HEK293 (cell line): ENCODE results near the gene ALDH16A1.

Experiments used
- CTCF ChIA-PET: fragments of 350-600 bp; formaldehyde crosslinking; extraction: SDS; loops from one replicate; lab custom pipeline; 2021; ENCODE audit warnings: antibody characterized with exemption; lab: Yijun Ruan, JAX
- POLR2A ChIA-PET: fragments of 300-600 bp; formaldehyde crosslinking; extraction: SDS; loops from one replicate; lab custom pipeline; 2020; ENCODE audit warnings: antibody characterized with exemption, inconsistent platforms; lab: Yijun Ruan, JAX
- H3K27ac ChIP-seq: fragments of 200-500 bp; sonication (Bioruptor generic); 2 replicates; pipeline ENCODE4 v1.5.1; 2014; ENCODE audit warnings: low read depth, low read length, control low read depth, inconsistent platforms; ENCODE audit errors: extremely low read depth
- H3K36me3 ChIP-seq, 2 experiments: fragments of 200-500 bp in 1 of 2; sonication (Bioruptor generic) in 1 of 2; 1 replicate in 1 of 2; 2 replicates in 1 of 2; pipeline ENCODE4 v1.5.1; 2014 to 2017; ENCODE audit warnings: inconsistent platforms in 2 of 2, low read length in 2 of 2; ENCODE audit not compliant: control insufficient read depth in 2 of 2, insufficient read depth in 1 of 2
- H3K4me1 ChIP-seq: fragments of 200-500 bp; sonication (Bioruptor generic); 2 replicates; pipeline ENCODE4 v1.5.1; 2014; ENCODE audit warnings: mild to moderate bottlenecking, low read length, inconsistent platforms; ENCODE audit not compliant: control insufficient read depth, insufficient read depth
- H3K4me3 ChIP-seq: 2 replicates; pipeline ENCODE4 v1.5.1; 2011; ENCODE audit warnings: low read depth, mild to moderate bottlenecking, control low read depth, low read length, moderate library complexity
- H3K9me3 ChIP-seq: fragments of 200-500 bp; sonication (Bioruptor generic); 2 replicates; pipeline ENCODE4 v1.5.1; 2014; ENCODE audit warnings: low read depth, low read length, inconsistent platforms; ENCODE audit not compliant: control insufficient read depth, insufficient read depth
- BCL11A ChIP-seq: fragments of 450-650 bp; formaldehyde crosslinking; IDR thresholded peaks from 2 replicates; pipeline ENCODE4 v1.5.1; 2016; ENCODE audit warnings: low read depth, missing biosample characterization, missing genetic modification characterization
- BCL11B ChIP-seq: fragments of 450-650 bp; formaldehyde crosslinking; IDR thresholded peaks from 2 replicates; pipeline ENCODE4 v1.5.1; 2016; ENCODE audit warnings: low read depth, missing biosample characterization, missing genetic modification characterization
- GFI1B ChIP-seq: fragments of 450-650 bp; formaldehyde crosslinking; IDR thresholded peaks from 2 replicates; pipeline ENCODE4 v1.5.1; 2016; ENCODE audit warnings: missing biosample characterization, missing genetic modification characterization
- GLIS1 ChIP-seq: fragments of 450-650 bp; formaldehyde crosslinking; IDR thresholded peaks from 2 replicates; pipeline ENCODE4 v1.5.1; 2016; ENCODE audit warnings: missing biosample characterization, missing genetic modification characterization
- HOXA7 ChIP-seq: sonication (generic); formaldehyde crosslinking; IDR thresholded peaks from 2 replicates; pipeline ENCODE4 v1.8.1; 2022; ENCODE audit warnings: missing genetic modification reagents, borderline replicate concordance
- REPIN1 ChIP-seq: fragments of 450-650 bp; formaldehyde crosslinking; IDR thresholded peaks from 2 replicates; pipeline ENCODE4 v1.5.1; 2017; ENCODE audit warnings: missing biosample characterization, missing genetic modification characterization, low read depth
- SALL2 ChIP-seq: fragments of 450-650 bp; formaldehyde crosslinking; IDR thresholded peaks from 2 replicates; pipeline ENCODE4 v1.5.0; 2017; ENCODE audit warnings: missing biosample characterization, mild to moderate bottlenecking, missing genetic modification characterization, borderline replicate concordance
- SCRT2 ChIP-seq: fragments of 450-650 bp; formaldehyde crosslinking; IDR thresholded peaks from 2 replicates; pipeline ENCODE4 v1.5.1; 2016; ENCODE audit warnings: missing biosample characterization, missing genetic modification characterization
- SP2 ChIP-seq: fragments of 450-650 bp; formaldehyde crosslinking; IDR thresholded peaks from 2 replicates; pipeline ENCODE4 v1.5.1; 2016; ENCODE audit warnings: missing biosample characterization, missing genetic modification characterization
- YY1 ChIP-seq: fragments of 450-650 bp; formaldehyde crosslinking; IDR thresholded peaks from 2 replicates; pipeline ENCODE4 v1.5.1; 2018; ENCODE audit warnings: missing biosample characterization, missing genetic modification characterization
- ZBTB17 ChIP-seq: fragments of 450-650 bp; formaldehyde crosslinking; IDR thresholded peaks from 2 replicates; pipeline ENCODE4 v1.5.1; 2016; ENCODE audit warnings: missing biosample characterization, missing genetic modification characterization
- ZBTB48 ChIP-seq: fragments of 450-650 bp; formaldehyde crosslinking; IDR thresholded peaks from 2 replicates; pipeline ENCODE4 v1.5.1; 2016; ENCODE audit warnings: missing biosample characterization, missing genetic modification characterization
- ZBTB7A ChIP-seq: fragments of 450-650 bp; formaldehyde crosslinking; IDR thresholded peaks from 2 replicates; pipeline ENCODE4 v1.5.1; 2016; ENCODE audit warnings: low read depth, missing biosample characterization, missing genetic modification characterization
- ZFP41 ChIP-seq: fragments of 450-650 bp; formaldehyde crosslinking; IDR thresholded peaks from 2 replicates; pipeline ENCODE4 v1.5.1; 2016; ENCODE audit warnings: missing biosample characterization, missing genetic modification characterization, borderline replicate concordance
- ZNF221 ChIP-seq: fragments of 450-650 bp; formaldehyde crosslinking; IDR thresholded peaks from 2 replicates; pipeline ENCODE4 v1.5.1; 2017; ENCODE audit warnings: missing biosample characterization, missing genetic modification characterization, borderline replicate concordance
- ZNF239 ChIP-seq: fragments of 450-650 bp; formaldehyde crosslinking; IDR thresholded peaks from 2 replicates; pipeline ENCODE4 v1.5.1; 2016; ENCODE audit warnings: missing biosample characterization, missing genetic modification characterization
- ZNF266 ChIP-seq: fragments of 450-650 bp; formaldehyde crosslinking; IDR thresholded peaks from 2 replicates; pipeline ENCODE4 v1.5.1; 2016; ENCODE audit warnings: missing biosample characterization, missing genetic modification characterization, low read depth
- ZNF341 ChIP-seq: fragments of 450-650 bp; formaldehyde crosslinking; IDR thresholded peaks from 2 replicates; pipeline ENCODE4; 2016; ENCODE audit warnings: low read depth, missing biosample characterization, missing genetic modification characterization
- ZNF48 ChIP-seq: fragments of 450-650 bp; formaldehyde crosslinking; IDR thresholded peaks from 2 replicates; pipeline ENCODE4 v1.5.1; 2016; ENCODE audit warnings: missing biosample characterization, missing genetic modification characterization
- ZNF768 ChIP-seq: fragments of 450-650 bp; formaldehyde crosslinking; IDR thresholded peaks from 2 replicates; pipeline ENCODE4 v1.5.1; 2018; ENCODE audit warnings: missing biosample characterization, mild to moderate bottlenecking, missing genetic modification characterization
- ZNF830 ChIP-seq: fragments of 450-650 bp; IDR thresholded peaks from 2 replicates; pipeline ENCODE4 v1.5.0; 2018; ENCODE audit warnings: missing biosample characterization, missing genetic modification characterization, low read depth, mild to moderate bottlenecking, moderate library complexity
- ZSCAN23 ChIP-seq: fragments of 450-650 bp; formaldehyde crosslinking; IDR thresholded peaks from 2 replicates; pipeline ENCODE4 v1.5.1; 2016; ENCODE audit warnings: missing biosample characterization, missing genetic modification characterization
- TF ChIP-seq, protein P1 (sequence below): fragments of 450-650 bp; formaldehyde crosslinking; IDR thresholded peaks from 2 replicates; pipeline ENCODE4 v1.5.1; 2016; ENCODE audit warnings: missing biosample characterization, missing genetic modification characterization
- TF ChIP-seq, protein P2 (sequence below): fragments of 450-650 bp; formaldehyde crosslinking; optimal IDR thresholded peaks from 2 replicates; pipeline ENCODE3; 2016; ENCODE audit warnings: missing biosample characterization, mild to moderate bottlenecking, missing genetic modification characterization
- TF ChIP-seq, protein P3 (sequence below): fragments of 450-650 bp; formaldehyde crosslinking; IDR thresholded peaks from 2 replicates; pipeline ENCODE4 v1.5.1; 2016; ENCODE audit warnings: missing biosample characterization, missing genetic modification characterization
- TF ChIP-seq, protein P4 (sequence below): fragments of 450-650 bp; formaldehyde crosslinking; IDR thresholded peaks from 2 replicates; pipeline ENCODE4 v1.5.1; 2016; ENCODE audit warnings: missing biosample characterization, missing genetic modification characterization
- TF ChIP-seq, protein P5 (sequence below): fragments of 450-650 bp; IDR thresholded peaks from 2 replicates; pipeline ENCODE4 v1.5.1; 2018; ENCODE audit warnings: missing biosample characterization, mild to moderate bottlenecking, missing genetic modification characterization
- TF ChIP-seq, protein P6 (sequence below): fragments of 450-650 bp; formaldehyde crosslinking; IDR thresholded peaks from 2 replicates; pipeline ENCODE4 v1.5.1; 2016; ENCODE audit warnings: missing biosample characterization, missing genetic modification characterization

ALDH16A1 gene

DNA sequence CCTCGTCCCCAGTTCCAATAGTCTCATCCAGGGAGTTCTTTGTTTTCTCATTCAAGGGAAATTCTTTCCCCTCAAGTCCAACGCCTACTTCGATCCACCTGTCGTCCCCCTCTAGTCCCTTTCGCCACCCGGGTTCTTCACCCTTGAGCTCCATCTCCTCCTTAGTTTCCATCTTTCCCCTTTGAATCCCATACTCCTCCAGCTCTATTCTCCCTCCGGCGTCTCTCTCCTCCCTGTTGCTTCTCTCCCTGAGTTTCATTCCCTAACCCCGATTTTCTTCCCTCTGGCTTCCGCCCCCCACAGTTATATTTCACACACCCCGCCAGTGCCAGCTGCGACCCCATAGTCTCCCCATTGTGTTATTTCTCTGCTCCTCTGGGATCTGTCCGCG lies 11.1 kb upstream of the ALDH16A1 start (continued):
- TF ChIP-seq, protein P1, sequence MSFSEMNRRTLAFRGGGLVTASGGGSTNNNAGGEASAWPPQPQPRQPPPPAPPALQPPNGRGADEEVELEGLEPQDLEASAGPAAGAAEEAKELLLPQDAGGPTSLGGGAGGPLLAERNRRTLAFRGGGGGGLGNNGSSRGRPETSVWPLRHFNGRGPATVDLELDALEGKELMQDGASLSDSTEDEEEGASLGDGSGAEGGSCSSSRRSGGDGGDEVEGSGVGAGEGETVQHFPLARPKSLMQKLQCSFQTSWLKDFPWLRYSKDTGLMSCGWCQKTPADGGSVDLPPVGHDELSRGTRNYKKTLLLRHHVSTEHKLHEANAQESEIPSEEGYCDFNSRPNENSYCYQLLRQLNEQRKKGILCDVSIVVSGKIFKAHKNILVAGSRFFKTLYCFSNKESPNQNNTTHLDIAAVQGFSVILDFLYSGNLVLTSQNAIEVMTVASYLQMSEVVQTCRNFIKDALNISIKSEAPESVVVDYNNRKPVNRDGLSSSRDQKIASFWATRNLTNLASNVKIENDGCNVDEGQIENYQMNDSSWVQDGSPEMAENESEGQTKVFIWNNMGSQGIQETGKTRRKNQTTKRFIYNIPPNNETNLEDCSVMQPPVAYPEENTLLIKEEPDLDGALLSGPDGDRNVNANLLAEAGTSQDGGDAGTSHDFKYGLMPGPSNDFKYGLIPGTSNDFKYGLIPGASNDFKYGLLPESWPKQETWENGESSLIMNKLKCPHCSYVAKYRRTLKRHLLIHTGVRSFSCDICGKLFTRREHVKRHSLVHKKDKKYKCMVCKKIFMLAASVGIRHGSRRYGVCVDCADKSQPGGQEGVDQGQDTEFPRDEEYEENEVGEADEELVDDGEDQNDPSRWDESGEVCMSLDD (tag by site-specific recombination): 0 out of 2 replicates have a peak, but pooled peaks have one; percentile 35
- TF ChIP-seq, protein P2, sequence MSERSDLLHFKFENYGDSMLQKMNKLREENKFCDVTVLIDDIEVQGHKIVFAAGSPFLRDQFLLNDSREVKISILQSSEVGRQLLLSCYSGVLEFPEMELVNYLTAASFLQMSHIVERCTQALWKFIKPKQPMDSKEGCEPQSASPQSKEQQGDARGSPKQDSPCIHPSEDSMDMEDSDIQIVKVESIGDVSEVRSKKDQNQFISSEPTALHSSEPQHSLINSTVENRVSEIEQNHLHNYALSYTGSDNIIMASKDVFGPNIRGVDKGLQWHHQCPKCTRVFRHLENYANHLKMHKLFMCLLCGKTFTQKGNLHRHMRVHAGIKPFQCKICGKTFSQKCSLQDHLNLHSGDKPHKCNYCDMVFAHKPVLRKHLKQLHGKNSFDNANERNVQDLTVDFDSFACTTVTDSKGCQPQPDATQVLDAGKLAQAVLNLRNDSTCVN (tag by site-specific recombination): no peak
- TF ChIP-seq SP2 (tag by site-specific recombination): no peak
- TF ChIP-seq REPIN1 (tag by site-specific recombination): no peak
- TF ChIP-seq ZNF221 (tag by site-specific recombination): no peak

DNA sequence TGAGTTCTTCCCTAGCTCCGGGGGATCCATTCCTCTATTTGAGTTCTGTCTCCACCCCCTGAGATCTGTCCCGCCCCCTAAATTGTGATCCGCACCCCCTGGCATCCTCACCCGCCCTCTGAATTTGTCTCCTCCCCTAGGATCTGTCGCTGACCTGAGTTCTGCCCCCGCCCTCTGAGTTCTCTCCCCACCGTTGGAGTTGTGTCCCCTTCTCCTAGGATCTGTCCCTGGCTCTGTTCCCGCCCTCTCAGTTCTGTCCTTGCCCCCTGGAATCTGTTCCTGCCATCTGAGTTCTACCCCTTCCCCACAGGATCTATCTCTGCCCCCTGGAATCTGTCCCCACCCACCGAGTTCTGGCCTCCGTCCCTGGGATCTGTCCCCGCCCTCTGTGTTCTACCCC lies 10.7 kb upstream of the ALDH16A1 start:
- Histone ChIP-seq H3K9me3 (no peaks in the 10 kb centered on the region), H3K4me1 (peaks cover 7% of the 10 kb centered on the region), H3K36me3 (peaks cover 0 to 11% of the 10 kb centered on the region in 2 experiments; a peak in 2 of 3 replicates), H3K27ac (no peak overlapping the region), H3K4me3 (peak overlapping the region; percentile 14; the same call in 1 of the 2 replicates)
- ChIA-PET CTCF (interaction anchor here (0.8 to 2.3 kb wide), 12 partner anchors 9 to 239 kb away, joined by 3 to 59 read pairs (median 4); partner anchors contain the start of genes GFY and PIH1D1), POLR2A (interaction anchor here (0.7 to 2.3 kb wide), 9 partner anchors 10 to 79 kb away, joined by 3 to 28 read pairs (median 3); partner anchors contain the start of genes ALDH16A1, PIH1D1 and TEAD2)
- TF ChIP-seq HOXA7 (CRISPR knock-in tag): no peak
- TF ChIP-seq, protein P3, sequence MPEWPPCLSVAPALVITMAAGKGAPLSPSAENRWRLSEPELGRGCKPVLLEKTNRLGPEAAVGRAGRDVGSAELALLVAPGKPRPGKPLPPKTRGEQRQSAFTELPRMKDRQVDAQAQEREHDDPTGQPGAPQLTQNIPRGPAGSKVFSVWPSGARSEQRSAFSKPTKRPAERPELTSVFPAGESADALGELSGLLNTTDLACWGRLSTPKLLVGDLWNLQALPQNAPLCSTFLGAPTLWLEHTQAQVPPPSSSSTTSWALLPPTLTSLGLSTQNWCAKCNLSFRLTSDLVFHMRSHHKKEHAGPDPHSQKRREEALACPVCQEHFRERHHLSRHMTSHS: no peak
- TF ChIP-seq, protein P4, sequence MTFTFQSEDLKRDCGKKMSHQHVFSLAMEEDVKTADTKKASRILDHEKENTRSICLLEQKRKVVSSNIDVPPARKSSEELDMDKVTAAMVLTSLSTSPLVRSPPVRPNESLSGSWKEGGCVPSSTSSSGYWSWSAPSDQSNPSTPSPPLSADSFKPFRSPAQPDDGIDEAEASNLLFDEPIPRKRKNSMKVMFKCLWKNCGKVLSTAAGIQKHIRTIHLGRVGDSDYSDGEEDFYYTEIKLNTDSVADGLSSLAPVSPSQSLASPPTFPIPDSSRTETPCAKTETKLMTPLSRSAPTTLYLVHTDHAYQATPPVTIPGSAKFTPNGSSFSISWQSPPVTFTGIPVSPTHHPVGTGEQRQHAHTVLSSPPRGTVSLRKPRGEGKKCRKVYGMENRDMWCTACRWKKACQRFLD (tag by site-specific recombination): no peak
- peak; percentile 72; the same call in 1 of the 2 replicates for TF ChIP-seq ZBTB17 (tag by site-specific recombination)
- TF ChIP-seq GFI1B (tag by site-specific recombination): no peak
- no peak for TF ChIP-seq ZNF266 (tag by site-specific recombination)
- TF ChIP-seq, protein P5, sequence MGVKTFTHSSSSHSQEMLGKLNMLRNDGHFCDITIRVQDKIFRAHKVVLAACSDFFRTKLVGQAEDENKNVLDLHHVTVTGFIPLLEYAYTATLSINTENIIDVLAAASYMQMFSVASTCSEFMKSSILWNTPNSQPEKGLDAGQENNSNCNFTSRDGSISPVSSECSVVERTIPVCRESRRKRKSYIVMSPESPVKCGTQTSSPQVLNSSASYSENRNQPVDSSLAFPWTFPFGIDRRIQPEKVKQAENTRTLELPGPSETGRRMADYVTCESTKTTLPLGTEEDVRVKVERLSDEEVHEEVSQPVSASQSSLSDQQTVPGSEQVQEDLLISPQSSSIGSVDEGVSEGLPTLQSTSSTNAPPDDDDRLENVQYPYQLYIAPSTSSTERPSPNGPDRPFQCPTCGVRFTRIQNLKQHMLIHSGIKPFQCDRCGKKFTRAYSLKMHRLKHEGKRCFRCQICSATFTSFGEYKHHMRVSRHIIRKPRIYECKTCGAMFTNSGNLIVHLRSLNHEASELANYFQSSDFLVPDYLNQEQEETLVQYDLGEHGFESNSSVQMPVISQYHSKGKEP (tag by site-specific recombination): no peak
- no peak for TF ChIP-seq YY1 (tag by site-specific recombination)
- TF ChIP-seq BCL11B (tag by site-specific recombination): no peak
- TF ChIP-seq ZNF341 (tag by site-specific recombination): no peak
- no peak for TF ChIP-seq ZNF239 (tag by site-specific recombination)
- peak; percentile 85 for TF ChIP-seq GLIS1
- no peak for TF ChIP-seq ZBTB7A (tag by site-specific recombination)
- TF ChIP-seq BCL11A (tag by site-specific recombination): no peak
- no peak for TF ChIP-seq ZSCAN23 (tag by site-specific recombination)
- no peak for TF ChIP-seq SALL2 (tag by site-specific recombination)
- TF ChIP-seq ZNF48 (tag by site-specific recombination): no peak
- TF ChIP-seq, protein P6, sequence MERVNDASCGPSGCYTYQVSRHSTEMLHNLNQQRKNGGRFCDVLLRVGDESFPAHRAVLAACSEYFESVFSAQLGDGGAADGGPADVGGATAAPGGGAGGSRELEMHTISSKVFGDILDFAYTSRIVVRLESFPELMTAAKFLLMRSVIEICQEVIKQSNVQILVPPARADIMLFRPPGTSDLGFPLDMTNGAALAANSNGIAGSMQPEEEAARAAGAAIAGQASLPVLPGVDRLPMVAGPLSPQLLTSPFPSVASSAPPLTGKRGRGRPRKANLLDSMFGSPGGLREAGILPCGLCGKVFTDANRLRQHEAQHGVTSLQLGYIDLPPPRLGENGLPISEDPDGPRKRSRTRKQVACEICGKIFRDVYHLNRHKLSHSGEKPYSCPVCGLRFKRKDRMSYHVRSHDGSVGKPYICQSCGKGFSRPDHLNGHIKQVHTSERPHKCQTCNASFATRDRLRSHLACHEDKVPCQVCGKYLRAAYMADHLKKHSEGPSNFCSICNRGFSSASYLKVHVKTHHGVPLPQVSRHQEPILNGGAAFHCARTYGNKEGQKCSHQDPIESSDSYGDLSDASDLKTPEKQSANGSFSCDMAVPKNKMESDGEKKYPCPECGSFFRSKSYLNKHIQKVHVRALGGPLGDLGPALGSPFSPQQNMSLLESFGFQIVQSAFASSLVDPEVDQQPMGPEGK (tag by site-specific recombination): peak; percentile 43; the same call in 1 of the 2 replicates
- no peak for TF ChIP-seq ZNF830 (tag by site-specific recombination)
- TF ChIP-seq ZFP41: no peak
- TF ChIP-seq SCRT2: no peak; the same call in 1 of the 2 replicates
- TF ChIP-seq ZNF768: no peak
- no peak; the same call in 1 of the 2 replicates for TF ChIP-seq ZBTB48
